ENCODE results near the gene ZFP64.
"Not testable (repeated sequence)": the region's sequence is repeated elsewhere in the genome, so short reads cannot be mapped to it uniquely, and the experiment has no call there.

Gene ZFP64

GRCh38 chr20:52153896-52154295 lies 37.7 kb downstream of the ZFP64 start:
- DNase-seq, result no peak

- DNase-seq, result no peak
Measured at GRCh38 chr20:52152921-52153320, 38.7 kb downstream of the ZFP64 start.

DNA sequence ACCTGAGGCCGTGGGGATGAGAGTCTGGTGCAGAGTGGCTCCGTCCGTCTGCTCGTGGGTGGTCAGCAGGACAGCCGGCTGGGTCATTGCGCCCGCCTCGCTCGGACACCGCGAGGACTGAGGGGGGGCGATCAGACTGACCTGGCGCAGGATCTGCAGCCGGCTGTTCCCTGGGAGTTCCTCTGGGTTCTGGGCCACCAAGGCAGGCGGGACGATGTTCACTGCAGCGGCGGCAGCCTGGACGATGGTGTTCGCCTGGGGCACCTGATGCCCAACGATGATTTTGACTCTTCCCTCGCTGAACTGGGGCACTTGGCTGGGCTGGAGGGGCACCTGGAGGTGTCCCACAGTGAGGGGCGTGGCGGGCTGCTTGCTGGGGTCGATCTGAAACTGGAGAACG lies 39.2 kb downstream of the ZFP64 start:
- DNase-seq, result no peak

GRCh38 chr20:52150440-52151258 lies 40.9 kb downstream of the ZFP64 start:
- DNase-seq, result peak; percentile 7

DNA sequence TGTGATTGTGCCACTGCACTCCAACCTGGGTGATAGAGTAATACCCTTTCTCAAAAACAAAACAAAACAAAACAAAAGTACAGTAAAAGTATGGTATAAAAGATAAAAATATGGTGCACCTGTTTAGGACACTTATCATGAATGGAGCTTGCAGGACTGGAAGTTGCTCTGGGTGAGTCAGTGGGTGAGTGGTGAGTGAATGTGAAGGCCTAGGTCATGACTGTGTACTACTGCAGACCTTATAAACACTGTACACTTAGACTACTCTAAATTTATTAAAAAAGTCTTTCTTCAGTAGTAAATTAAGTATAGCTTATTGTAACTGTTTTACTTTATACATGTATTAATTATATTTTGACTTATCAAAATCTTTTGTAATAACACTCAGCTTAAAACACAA lies 46.0 kb downstream of the ZFP64 start:
- DNase-seq, result no peak

- no peak for DNase-seq
Measured at GRCh38 chr20:52143277-52143676, 48.3 kb downstream of the ZFP64 start.

- DNase-seq, result no peak
Measured at GRCh38 chr20:52142757-52143156, 48.8 kb downstream of the ZFP64 start.

DNA sequence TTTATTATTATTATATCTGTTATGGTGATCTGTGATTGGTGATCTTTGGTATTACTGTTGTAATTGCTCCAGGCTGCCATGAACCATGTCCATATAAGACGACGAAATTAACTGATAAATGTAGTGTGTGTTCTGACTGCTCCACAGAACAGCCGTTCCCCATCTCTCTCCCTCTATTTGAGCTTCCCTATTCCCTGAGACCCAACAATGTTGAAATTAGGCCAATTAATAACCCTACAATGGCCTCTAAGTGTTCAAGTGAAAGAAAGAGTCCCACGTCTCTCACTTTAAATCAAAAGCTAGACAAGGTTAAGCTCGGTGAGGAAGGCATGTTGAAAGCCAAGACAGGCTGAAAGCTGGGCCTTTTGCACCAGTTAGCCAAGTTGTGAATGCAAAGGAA lies 51.6 kb downstream of the ZFP64 start:
- DNase-seq, result no peak

DNA sequence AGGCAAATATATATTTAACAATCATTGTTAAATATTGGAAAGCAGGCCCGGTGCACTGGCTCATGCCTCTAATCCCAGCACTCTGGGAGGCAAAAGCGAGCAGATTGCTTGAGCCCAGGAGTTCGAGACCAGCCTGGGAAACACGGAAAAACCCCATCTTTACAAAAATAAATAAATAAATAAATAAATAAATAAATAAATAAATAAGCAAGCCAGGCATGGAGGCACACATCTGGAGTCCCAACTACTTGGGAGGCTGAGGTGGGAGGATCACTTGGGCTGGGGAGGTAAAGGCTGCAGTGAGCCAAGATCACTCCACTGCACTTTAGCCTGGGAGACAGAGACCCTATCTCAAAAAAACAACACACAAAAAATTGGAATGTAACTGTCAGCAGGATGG lies 53.7 kb downstream of the ZFP64 start:
- DNase-seq, result no peak

DNA sequence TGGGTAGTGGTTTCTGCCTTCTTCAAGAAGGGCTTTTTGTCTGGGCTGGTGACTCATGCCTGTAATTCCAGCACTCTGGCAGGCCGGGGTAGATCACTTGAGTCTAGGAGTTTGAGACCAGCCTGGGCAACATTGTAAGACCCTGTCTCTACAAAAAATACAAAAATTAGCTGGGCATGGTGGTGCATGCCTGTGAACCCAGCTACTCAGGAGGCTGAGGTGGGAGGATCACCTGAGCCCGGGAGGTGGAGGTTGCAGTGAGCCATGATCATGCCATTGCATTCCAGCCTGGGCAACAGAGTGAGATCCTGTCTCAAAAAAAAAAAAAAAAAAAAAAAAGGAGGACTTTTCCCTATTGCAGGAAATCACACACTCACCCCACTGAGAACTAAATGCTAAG lies 57.9 kb downstream of the ZFP64 start:
- DNase-seq, result not testable (repeated sequence)

DNA sequence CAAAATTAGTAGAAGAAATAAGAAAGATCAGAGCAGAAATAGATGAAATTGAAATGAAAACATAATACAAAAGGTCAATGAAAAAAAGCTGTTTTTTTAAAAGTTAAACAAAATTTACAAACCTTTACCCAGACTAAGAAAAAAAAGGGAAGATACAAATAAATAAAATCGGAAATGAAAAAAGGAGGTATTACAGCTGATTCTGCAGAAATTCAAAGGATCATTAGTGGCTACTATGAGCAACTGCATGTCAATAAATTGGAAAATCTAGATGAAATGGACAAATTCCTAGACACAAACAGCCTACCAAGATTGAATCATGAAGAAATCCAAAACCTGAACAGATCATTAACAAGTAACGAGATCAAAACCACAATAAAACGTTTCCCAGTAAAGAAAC lies 59.2 kb downstream of the ZFP64 start:
- DNase-seq, result no peak

- DNase-seq, result no peak
Measured at GRCh38 chr20:52131048-52131643, 60.4 kb downstream of the ZFP64 start.

GRCh38 chr20:52130406-52130805 lies 61.2 kb downstream of the ZFP64 start:
- no peak for DNase-seq

DNA sequence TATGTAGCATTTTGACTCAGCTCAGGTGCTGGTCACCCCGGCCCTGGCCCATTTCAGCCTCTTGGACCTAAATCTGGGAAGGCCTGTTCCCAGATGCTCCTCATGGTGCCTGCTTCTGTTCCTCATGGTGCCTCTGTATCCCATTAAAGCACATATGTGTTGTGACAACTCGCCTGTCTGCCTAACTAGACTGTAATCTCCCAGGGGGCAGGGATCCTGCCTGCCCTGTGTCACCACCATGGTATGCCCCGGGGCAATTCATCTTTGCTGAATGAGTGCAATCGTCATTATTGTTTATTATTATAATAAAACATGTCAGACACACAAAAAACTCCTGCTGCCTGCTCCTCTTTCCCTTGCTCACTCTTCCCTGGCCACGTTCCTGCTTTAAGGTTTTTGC lies 62.0 kb downstream of the ZFP64 start:
- no peak for DNase-seq

DNA sequence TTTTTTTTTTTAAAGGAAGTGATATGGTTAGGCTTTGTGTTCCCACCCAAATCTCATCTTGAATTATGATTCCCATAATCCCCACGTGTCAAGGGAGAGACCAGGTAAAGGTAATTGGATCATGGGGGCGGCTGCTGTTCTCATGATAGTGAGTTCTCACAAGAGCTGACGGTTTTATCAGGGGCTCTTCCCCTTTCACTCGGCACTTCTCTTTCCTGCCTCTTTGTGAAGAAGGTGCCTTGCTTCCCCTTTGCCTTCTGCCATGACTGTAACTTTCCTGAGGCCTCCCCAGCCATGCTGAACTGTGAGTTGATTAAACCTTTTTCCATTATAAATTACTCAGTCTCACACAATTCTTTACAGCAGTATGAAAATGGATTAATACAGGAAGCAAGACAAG lies 64.3 kb downstream of the ZFP64 start:
- DNase-seq, result no peak

- DNase-seq, result no peak
Measured at GRCh38 chr20:52124821-52125220, 66.8 kb downstream of the ZFP64 start.

GRCh38 chr20:52118696-52119095 lies 72.9 kb downstream of the ZFP64 start:
- DNase-seq, result no peak

DNA sequence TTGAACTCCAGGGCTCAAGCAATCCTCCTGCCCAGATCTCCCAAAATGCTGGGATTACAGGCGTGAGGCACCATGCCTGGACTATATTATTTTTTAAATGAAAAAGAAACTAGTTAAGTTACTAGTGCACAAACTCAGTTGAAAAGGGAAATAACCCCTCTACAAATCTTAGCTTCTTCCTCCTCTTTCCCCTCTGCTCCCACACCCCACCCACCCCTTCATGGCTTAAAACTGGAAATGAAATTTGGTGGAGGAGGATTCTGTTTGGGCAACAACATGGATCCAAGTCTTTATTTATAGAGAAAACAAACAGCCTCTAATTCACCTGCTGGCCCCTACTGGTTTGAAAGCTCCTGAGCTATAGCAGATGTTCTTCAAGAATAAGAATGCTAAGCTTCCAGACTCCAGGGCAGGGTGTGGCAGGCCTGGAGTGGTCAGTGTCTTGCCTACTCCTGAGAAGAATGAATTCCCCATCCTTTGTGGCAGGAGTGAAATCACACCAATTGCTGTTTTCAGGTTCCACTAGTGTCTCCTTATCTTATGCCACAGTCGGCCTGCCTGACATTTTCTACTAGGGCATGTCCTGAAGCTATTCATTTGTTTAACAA lies 73.5 kb downstream of the ZFP64 start:
- DNase-seq, result no peak

DNA sequence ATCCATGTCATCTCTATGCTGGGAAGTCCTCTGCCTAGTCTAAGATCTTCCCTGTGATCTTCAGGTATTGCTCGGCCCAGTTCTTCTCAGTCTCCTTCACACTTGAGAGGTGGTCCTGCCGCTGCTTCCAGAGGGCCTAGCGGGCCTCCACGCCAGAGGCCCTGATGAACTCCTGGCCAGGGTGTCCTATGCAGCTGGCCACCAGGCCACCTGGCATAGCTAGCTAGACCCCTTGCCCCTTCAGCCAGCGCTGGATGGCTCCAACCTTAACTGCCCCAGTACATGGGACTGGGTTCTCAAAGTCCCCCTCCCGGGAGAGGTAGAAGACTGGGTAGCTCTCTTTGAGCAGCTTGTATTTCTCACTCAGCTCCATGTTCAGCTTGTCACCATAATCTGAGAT lies 81.1 kb downstream of the ZFP64 start:
- DNase-seq, result no peak

DNA sequence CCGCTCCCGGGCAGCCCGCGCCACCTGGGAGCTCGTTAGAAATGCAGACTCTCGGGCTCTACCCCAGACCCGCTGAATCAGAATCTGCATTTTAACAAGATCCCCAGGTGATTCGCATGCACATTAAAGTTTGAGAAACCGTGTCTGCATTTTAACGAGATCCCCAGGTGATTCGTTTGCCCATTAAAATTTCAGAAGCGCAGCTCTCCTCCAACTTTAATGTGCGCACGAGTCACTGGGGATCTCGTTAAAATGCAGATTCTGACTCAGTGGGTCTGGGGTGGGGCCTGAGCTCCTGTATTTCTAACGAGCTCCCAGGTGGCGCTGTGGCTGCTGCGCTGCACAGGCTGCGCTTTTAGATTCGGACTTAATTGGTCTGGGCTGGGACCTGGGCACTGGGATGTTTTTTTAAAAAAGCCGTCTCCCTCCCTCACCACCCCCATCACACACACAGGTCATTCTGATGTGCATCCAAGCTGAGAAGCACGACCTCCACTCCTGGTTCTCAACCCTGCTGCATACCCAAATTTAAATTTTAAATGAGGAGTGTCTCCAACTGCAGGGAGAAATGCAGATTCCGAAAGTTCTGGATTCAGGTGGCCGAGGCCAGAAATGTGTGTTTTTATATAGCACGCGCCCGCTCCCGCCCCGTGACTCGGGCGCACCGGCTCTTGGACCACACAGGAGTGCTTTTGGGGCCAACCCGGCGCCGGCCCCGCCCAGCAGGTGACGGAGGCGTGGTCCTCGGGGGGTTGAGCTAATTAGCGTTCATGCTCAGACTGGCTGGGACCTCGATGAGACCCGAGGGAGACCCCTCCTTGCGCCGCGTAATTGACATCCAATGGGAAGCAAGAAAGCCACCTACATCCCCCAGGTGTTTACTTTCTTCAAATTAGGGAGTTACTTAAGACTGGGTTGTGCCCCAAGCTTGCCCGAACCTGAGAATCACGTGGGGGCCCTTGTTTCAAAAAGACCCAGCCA lies 85.8 kb downstream of the ZFP64 start:
- no peak for DNase-seq

- no peak for DNase-seq
Measured at GRCh38 chr20:52104546-52105441, 86.8 kb downstream of the ZFP64 start.

GRCh38 chr20:52103913-52104545 lies 87.5 kb downstream of the ZFP64 start:
- no peak for DNase-seq

Measured in NCI-H774 (cell line).